Stomach (tissue), 4 donors: ENCODE measurements around the gene AGMO.

Experiments used
- EP300 ChIP-seq: sonication (generic); formaldehyde crosslinking; IDR thresholded peaks from one replicate; pipeline ENCODE4 v1.6.1; 2017; ENCODE audit warnings: antibody characterized with exemption
- POLR2A ChIP-seq, 4 donors: fragments of 450-650 bp; IDR thresholded peaks; one replicate each; pipeline ENCODE4 v1.6.1; 2016; ENCODE audit warnings: antibody characterized with exemption in 4 of 4, control low read depth in 2 of 4, mild to moderate bottlenecking in 1 of 4, moderate library complexity in 1 of 4
- POLR2AphosphoS5 ChIP-seq, 3 donors: sonication (generic); formaldehyde crosslinking; IDR thresholded peaks; one replicate each; pipeline ENCODE4 v1.6.1; 2016; ENCODE audit warnings: antibody characterized with exemption in 3 of 3
- TF ChIP-seq, protein P1 (sequence below), 7 experiments: fragments of 450-650 bp in 4 of 7; fragments of 200-600 bp in 3 of 7; sonication (generic) in 3 of 7; IDR thresholded peaks; one replicate each; pipeline ENCODE4 v1.5.1; 2016 to 2019; ENCODE audit warnings: antibody characterized with exemption in 7 of 7, control low read depth in 2 of 7, mild to moderate bottlenecking in 1 of 7

DNA sequence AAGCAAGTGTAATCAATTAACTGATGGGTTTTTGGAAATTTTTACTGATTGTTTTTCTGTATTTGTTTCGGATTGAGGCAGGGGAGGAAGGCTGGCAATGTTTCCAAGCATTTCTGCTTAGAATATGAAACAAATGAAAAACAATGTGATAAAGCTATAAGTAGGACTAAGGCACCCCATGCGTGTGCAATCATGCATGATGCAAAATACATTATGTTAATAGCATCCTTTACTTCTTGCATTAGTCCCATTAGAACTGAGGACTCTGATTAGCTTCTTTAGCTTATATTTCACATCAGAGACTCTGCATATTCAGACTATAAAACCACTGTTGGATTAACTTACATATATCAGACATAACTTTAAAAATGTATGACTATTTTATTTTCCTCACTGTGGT lies 48.7 kb upstream of the AGMO start:
- TF ChIP-seq POLR2A (IDR thresholded peaks at IDR 0.05) (no peak), EP300 (no peak), POLR2AphosphoS5 (IDR thresholded peaks at IDR 0.05) (no peak)
- TF ChIP-seq, protein P1, sequence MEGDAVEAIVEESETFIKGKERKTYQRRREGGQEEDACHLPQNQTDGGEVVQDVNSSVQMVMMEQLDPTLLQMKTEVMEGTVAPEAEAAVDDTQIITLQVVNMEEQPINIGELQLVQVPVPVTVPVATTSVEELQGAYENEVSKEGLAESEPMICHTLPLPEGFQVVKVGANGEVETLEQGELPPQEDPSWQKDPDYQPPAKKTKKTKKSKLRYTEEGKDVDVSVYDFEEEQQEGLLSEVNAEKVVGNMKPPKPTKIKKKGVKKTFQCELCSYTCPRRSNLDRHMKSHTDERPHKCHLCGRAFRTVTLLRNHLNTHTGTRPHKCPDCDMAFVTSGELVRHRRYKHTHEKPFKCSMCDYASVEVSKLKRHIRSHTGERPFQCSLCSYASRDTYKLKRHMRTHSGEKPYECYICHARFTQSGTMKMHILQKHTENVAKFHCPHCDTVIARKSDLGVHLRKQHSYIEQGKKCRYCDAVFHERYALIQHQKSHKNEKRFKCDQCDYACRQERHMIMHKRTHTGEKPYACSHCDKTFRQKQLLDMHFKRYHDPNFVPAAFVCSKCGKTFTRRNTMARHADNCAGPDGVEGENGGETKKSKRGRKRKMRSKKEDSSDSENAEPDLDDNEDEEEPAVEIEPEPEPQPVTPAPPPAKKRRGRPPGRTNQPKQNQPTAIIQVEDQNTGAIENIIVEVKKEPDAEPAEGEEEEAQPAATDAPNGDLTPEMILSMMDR (IDR thresholded peaks at IDR 0.05): no peak
